Tibial artery (tissue), 4 donors: ENCODE results near the gene CHCHD10.

ENCODE experiments used
- DNase-seq, 2 donors: peaks; one replicate each; pipeline ENCODE4 v3.0.0-alpha.2; 2019
- H3K27ac ChIP-seq, 2 donors: fragments of 200-600 bp; sonication (generic) in 1 of 2; 1 replicate in 1 of 2; 2 replicates in 1 of 2; pipeline ENCODE4 v1.5.1; 2018 to 2019; ENCODE audit warnings: mild to moderate bottlenecking in 1 of 2
- H3K27me3 ChIP-seq, 2 donors: fragments of 200-600 bp; sonication (generic) in 1 of 2; one replicate each; pipeline versions ENCODE4 v1.5.1 to v1.6.0; 2016 to 2019
- H3K36me3 ChIP-seq, 3 donors: fragments of 200-600 bp; sonication (generic) in 2 of 3; one replicate each; pipeline ENCODE4 v1.5.1; 2016 to 2019; ENCODE audit warnings: mild to moderate bottlenecking in 2 of 3
- H3K4me1 ChIP-seq, 4 donors: fragments of 200-600 bp; sonication (generic) in 2 of 4; 1 replicate in 3 of 4; 2 replicates in 1 of 4; pipeline ENCODE4 v1.5.1; 2016 to 2019
- H3K4me3 ChIP-seq, 2 donors: fragments of 200-600 bp; sonication (generic) in 1 of 2; 1 replicate in 1 of 2; 2 replicates in 1 of 2; pipeline ENCODE4 v1.5.1; 2018 to 2019; ENCODE audit warnings: mild to moderate bottlenecking in 2 of 2
- H3K9me3 ChIP-seq, 3 donors: fragments of 200-600 bp; sonication (generic) in 1 of 3; one replicate each; pipeline ENCODE4 v1.5.1; 2016 to 2019
- intact Hi-C: fragments of 100-400 bp; cut with DNase I; formaldehyde crosslinking; loops from one replicate; pipeline ENCODE4 v1.15.0; 2023; ENCODE audit warnings: low total_unique reads
- TF ChIP-seq, protein P1 (sequence below), 2 experiments: fragments of 200-600 bp in 1 of 2; fragments of 450-650 bp in 1 of 2; IDR thresholded peaks; one replicate each; pipeline ENCODE4 v1.5.1; 2017 to 2019; ENCODE audit warnings: antibody characterized with exemption in 2 of 2, mild to moderate bottlenecking in 1 of 2, moderate library complexity in 1 of 2

Gene CHCHD10

DNA sequence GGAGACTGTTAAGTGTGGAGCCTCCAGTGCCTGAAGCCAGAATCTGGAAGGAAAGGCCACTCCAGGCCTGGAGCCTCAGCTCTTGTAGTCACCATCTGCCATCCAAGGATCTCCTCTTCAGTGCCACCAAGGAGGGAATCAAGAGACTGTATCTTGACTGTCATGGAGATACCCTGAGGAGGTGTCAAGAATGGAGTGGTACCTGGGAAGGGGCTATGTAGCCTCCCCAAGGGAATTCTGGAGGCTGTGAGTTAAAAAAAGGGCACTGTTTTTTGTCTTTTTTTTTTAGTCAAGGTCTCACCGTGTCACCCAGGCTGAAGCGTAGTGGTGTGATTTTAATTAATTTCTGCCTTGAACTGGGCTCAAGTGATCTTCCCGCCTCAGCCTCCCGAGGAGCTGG, 8.2 kb downstream of the CHCHD10 start:
- Histone ChIP-seq H3K4me1 (peaks cover 0 to 20% (median 18%) of the 10 kb centered on the region in 4 donors), H3K27ac (no peak overlapping the region), H3K27me3 (no peaks in the 10 kb centered on the region), H3K36me3 (no peaks in the 10 kb centered on the region), H3K4me3 (no peak overlapping the region), H3K9me3 (no peaks in the 10 kb centered on the region)
- no peak for DNase-seq
- TF ChIP-seq, protein P1, sequence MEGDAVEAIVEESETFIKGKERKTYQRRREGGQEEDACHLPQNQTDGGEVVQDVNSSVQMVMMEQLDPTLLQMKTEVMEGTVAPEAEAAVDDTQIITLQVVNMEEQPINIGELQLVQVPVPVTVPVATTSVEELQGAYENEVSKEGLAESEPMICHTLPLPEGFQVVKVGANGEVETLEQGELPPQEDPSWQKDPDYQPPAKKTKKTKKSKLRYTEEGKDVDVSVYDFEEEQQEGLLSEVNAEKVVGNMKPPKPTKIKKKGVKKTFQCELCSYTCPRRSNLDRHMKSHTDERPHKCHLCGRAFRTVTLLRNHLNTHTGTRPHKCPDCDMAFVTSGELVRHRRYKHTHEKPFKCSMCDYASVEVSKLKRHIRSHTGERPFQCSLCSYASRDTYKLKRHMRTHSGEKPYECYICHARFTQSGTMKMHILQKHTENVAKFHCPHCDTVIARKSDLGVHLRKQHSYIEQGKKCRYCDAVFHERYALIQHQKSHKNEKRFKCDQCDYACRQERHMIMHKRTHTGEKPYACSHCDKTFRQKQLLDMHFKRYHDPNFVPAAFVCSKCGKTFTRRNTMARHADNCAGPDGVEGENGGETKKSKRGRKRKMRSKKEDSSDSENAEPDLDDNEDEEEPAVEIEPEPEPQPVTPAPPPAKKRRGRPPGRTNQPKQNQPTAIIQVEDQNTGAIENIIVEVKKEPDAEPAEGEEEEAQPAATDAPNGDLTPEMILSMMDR (IDR thresholded peaks at IDR 0.05) = no peak
- intact Hi-C loops = loop anchor here (10.0 kb wide), 1 partner anchor 235 kb away; no protein-coding TSS in a partner anchor

DNA sequence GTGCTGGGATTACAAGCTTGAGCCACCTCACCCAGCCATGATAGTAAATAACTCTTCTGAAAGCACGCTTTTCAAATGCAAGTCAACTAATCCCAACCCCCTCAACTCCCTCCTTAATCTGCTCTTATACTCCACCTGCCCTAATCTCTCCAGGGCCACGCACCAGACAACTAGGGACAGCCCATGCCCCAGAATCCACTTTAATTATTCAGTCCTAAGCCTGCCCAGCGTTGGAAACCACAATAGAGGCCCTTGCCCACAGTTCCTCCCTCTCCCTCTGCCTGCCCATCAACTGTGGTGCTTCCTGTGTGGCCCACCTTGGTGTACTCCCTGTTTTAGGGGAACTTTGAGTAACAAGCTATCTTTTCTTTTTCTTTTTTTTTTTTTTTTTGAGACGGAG, 10.9 kb downstream of the CHCHD10 start:
- Histone ChIP-seq H3K36me3 (no peaks in the 10 kb centered on the region), H3K27me3 (no peaks in the 10 kb centered on the region), H3K9me3 (no peaks in the 10 kb centered on the region), H3K4me3 (no peak overlapping the region), H3K27ac (no peak overlapping the region), H3K4me1 (no peaks in the 10 kb centered on the region)
- intact Hi-C loops = loop anchor here (10.0 kb wide), 1 partner anchor 232 kb away; no protein-coding TSS in a partner anchor
- TF ChIP-seq, protein P1 (IDR thresholded peaks at IDR 0.05) = no peak
- DNase-seq = no peak

DNA sequence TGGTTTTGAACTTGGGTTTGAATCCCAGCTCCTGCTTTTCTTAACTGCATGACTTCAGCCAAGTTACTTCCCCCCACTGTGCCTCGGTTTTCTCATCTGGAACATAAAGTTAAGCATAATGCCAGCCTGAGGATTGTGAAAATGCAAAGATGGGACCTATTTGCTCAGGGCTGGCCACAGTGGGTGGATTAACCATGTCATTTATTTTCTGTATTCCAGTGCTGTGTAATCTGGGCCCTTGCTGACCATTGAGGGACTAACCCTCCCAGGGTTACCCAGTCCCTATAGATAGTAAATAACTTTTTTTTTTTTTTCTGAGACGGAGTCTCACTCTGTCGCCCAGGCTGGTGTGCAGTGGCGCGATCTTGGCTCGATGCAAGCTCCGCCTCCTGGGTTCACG, 12.1 kb downstream of the CHCHD10 start:
- Histone ChIP-seq H3K27me3 (no peaks in the 10 kb centered on the region), H3K4me3 (no peak overlapping the region), H3K9me3 (no peaks in the 10 kb centered on the region), H3K4me1 (peaks cover 0 to 6% (median 1%) of the 10 kb centered on the region in 4 donors), H3K36me3 (no peaks in the 10 kb centered on the region), H3K27ac (no peak overlapping the region)
- TF ChIP-seq, protein P1 (IDR thresholded peaks at IDR 0.05) = no peak
- intact Hi-C loops = loop anchor here (10.0 kb wide), 1 partner anchor 231 kb away; no protein-coding TSS in a partner anchor
- no peak for DNase-seq

DNA sequence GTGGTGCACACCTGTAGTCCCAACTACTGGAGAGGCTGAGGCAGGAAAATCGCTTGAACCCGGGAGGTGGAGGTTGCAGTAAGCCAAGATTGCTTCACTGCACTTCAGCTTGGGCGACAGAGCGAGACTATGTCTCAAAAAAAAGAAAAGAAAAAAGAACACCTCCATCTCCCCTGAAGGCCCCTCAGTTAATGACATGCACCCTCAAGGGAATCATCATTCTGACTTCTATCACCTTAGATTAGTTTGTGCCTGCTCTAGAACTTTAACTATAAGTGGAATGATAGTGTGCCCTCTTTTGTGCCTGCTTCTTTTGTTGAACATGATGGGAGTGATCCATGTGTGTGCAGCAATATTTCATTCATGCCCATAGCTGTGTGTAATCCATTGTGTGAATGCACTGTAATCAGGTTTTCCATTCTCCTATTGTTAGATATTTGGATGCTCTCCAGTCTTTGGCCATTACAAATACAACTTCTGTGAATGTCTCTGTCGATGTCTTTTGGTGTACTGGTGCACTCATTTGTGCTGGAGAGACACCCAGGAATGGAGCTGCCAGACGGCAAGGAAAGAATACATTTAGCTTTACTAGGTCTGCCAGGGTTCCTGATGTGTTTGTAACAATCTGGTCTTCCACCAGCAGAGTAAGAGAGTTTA, 12.7 kb downstream of the CHCHD10 start:
- H3K27ac ChIP-seq = no peak overlapping the region
- H3K36me3 ChIP-seq = no peaks in the 10 kb centered on the region
- peaks cover 0 to 11% (median 4%) of the 10 kb centered on the region in 4 donors for H3K4me1 ChIP-seq
- DNase-seq = no peak
- H3K27me3 ChIP-seq = no peaks in the 10 kb centered on the region
- TF ChIP-seq, protein P1 (IDR thresholded peaks at IDR 0.05) = no peak
- H3K9me3 ChIP-seq = no peaks in the 10 kb centered on the region
- no peak overlapping the region for H3K4me3 ChIP-seq
- intact Hi-C loops = loop anchor here (10.0 kb wide), 1 partner anchor 230 kb away; no protein-coding TSS in a partner anchor

DNA sequence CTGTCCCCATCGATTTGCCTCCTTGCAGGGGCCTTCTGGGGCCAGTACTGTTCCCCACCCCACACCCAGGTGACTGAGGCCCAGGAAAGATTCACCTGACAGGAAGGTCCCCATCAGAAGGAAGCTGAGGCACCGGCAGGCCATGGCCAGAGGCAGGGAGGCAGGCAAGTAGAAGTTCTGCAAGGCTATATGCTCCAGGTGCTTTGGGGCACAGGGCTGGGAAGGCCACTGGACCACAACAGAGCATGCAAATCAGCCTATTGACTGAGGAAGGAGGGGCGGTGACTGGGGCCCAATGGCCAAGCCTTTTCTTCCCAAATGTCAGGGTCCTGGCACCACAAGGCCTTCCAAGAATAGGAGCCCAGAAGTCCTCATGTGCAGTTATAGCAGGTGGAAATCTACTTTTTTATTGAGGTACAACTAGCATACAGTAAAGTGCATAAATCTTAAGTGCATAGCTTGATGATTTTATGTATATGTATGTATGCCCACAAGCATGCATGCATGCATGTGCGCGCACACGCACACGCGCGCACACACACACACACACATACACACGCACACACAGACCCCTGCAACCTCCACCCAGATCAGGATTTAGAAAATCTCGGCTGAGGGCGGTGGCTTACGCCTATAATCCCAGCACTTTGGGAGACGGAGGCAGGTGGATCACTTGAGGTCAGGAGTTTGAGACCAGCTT, 13.4 kb downstream of the CHCHD10 start, which contains the start of gene VPREB3:
VPREB3 (minus strand) TSS at position 206 of the 700 bp plus-strand sequence; CDS start at position 144, 62 bp downstream.
- Histone ChIP-seq H3K9me3 (no peaks in the 10 kb centered on the region), H3K36me3 (no peaks in the 10 kb centered on the region), H3K27me3 (no peaks in the 10 kb centered on the region), H3K27ac (no peak within 1 kb of the TSS), H3K4me1 (peaks cover 0 to 18% (median 8%) of the 10 kb centered on the region in 4 donors), H3K4me3 (no peak within 1 kb of the TSS)
- no peak for DNase-seq
- TF ChIP-seq, protein P1 (IDR thresholded peaks at IDR 0.05) = no peak
- intact Hi-C loops = loop anchor here (10.0 kb wide), 1 partner anchor 230 kb away; no protein-coding TSS in a partner anchor
